Activated naive CD8-positive, alpha-beta T cell (primary cell): ENCODE data around the gene RNF17.
A peak's percentile ranks its signal among the peaks of the same experiment; 100 is the strongest.

Experiments used
- H3K27ac Mint-ChIP-seq: one replicate; pipeline ENCODE4 v1.8.0; 2021; ENCODE audit warnings: mixed read lengths
- H3K27me3 Mint-ChIP-seq: one replicate; pipeline ENCODE4 v1.8.0; 2021; ENCODE audit warnings: mixed read lengths
- H3K36me3 Mint-ChIP-seq: one replicate; pipeline ENCODE4 v1.8.0; 2021; ENCODE audit warnings: mixed read lengths
- H3K4me1 Mint-ChIP-seq: one replicate; pipeline ENCODE4 v1.8.0; 2021; ENCODE audit warnings: low read depth, mixed read lengths
- H3K4me3 Mint-ChIP-seq: one replicate; pipeline ENCODE4 v1.8.0; 2021; ENCODE audit warnings: mild to moderate bottlenecking, mixed read lengths
- H3K9me3 Mint-ChIP-seq: one replicate; pipeline ENCODE4 v1.8.0; 2021; ENCODE audit warnings: low read depth, mixed read lengths

Gene RNF17

GRCh38 chr13:24893863-24894262 is 129.9 kb downstream of the RNF17 start:
- Mint-ChIP-seq H3K27ac (no peak overlapping the region), H3K4me3 (no peak overlapping the region), H3K9me3 (no peaks in the 10 kb centered on the region), H3K4me1 (no peaks in the 10 kb centered on the region), H3K36me3 (peaks cover 18% of the 10 kb centered on the region), H3K27me3 (no peaks in the 10 kb centered on the region)

DNA sequence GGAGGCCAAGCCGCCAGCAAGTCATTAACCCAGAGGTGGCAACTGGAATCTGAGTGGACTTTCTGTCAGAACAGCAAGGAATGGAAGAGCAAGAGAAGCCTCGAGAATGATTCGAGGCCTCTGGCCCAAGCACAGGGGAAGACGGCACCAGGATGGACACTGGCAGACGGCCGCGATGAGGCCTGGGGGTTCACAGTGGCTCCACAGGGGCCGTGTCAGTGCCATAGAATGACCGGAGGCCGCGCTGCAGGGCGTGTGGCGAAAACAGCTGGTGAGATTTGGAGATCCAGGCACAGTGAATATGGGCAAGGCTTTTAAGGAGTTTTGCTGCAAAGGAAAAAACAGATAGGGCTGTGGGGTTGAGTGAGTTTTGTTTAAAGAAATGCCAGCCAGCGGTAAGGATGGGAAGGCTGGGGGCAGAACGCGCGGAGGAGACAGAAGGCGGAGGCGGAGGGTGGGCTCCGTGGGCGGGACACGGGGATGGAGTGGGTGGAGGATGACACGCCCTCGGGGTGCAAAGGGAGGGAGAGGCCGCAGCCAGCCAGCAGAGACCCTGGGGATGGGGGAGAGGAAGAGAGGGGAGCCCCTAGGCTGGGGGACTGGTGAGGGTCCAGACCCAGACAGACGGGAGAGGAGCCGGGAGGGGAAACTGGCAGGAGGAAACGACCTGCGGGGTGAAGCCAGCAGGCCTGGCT is 130.5 kb downstream of the RNF17 start:
- no peak overlapping the region for H3K27ac Mint-ChIP-seq
- H3K4me3 Mint-ChIP-seq: no peak overlapping the region
- H3K9me3 Mint-ChIP-seq: no peaks in the 10 kb centered on the region
- H3K4me1 Mint-ChIP-seq: no peaks in the 10 kb centered on the region
- H3K27me3 Mint-ChIP-seq: no peaks in the 10 kb centered on the region
- H3K36me3 Mint-ChIP-seq: peaks cover 18% of the 10 kb centered on the region

DNA sequence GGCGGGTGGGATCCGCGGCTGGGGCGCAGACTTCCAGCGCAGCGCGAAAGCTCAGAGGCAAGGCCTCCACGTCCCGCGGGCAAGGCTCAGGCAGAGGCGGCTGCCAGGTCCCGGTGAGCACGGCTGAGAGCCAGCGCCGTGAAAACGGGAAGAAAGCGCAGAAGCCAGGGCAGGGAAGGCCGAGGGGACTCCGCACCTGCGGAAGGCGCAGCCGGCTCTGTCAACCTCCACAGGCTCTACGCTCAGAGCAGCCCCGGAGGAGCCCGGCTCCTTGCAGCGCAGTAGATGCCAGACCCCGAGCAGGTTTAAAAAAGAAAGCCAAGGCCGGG is 131.0 kb downstream of the RNF17 start:
- no peak overlapping the region for H3K27ac Mint-ChIP-seq
- no peaks in the 10 kb centered on the region for H3K27me3 Mint-ChIP-seq
- H3K4me3 Mint-ChIP-seq: no peak overlapping the region
- no peaks in the 10 kb centered on the region for H3K9me3 Mint-ChIP-seq
- H3K36me3 Mint-ChIP-seq: peaks cover 17% of the 10 kb centered on the region
- no peaks in the 10 kb centered on the region for H3K4me1 Mint-ChIP-seq

GRCh38 chr13:24896061-24896460 is 132.1 kb downstream of the RNF17 start:
- Mint-ChIP-seq H3K27me3 (no peaks in the 10 kb centered on the region), H3K36me3 (peaks cover 19% of the 10 kb centered on the region), H3K4me3 (no peak overlapping the region), H3K4me1 (no peaks in the 10 kb centered on the region), H3K9me3 (no peaks in the 10 kb centered on the region), H3K27ac (no peak overlapping the region)

- no peak overlapping the region for H3K27ac Mint-ChIP-seq
- no peak overlapping the region for H3K4me3 Mint-ChIP-seq
- H3K4me1 Mint-ChIP-seq: no peaks in the 10 kb centered on the region
- no peaks in the 10 kb centered on the region for H3K27me3 Mint-ChIP-seq
- no peaks in the 10 kb centered on the region for H3K9me3 Mint-ChIP-seq
- H3K36me3 Mint-ChIP-seq: peaks cover 19% of the 10 kb centered on the region
Observed at GRCh38 chr13:24897293-24897692, 133.3 kb downstream of the RNF17 start.

GRCh38 chr13:24899601-24900000 is 135.6 kb downstream of the RNF17 start:
- H3K36me3 Mint-ChIP-seq: peaks cover 3% of the 10 kb centered on the region
- H3K9me3 Mint-ChIP-seq: no peaks in the 10 kb centered on the region
- H3K4me3 Mint-ChIP-seq: no peak overlapping the region
- H3K27ac Mint-ChIP-seq: no peak overlapping the region
- H3K27me3 Mint-ChIP-seq: no peaks in the 10 kb centered on the region
- H3K4me1 Mint-ChIP-seq: no peaks in the 10 kb centered on the region

GRCh38 chr13:24900507-24900906 is 136.5 kb downstream of the RNF17 start:
- Mint-ChIP-seq H3K4me1 (no peaks in the 10 kb centered on the region), H3K4me3 (no peak overlapping the region), H3K36me3 (peaks cover 10% of the 10 kb centered on the region), H3K27me3 (no peaks in the 10 kb centered on the region), H3K9me3 (no peaks in the 10 kb centered on the region), H3K27ac (no peak overlapping the region)

- no peak overlapping the region for H3K27ac Mint-ChIP-seq
- no peaks in the 10 kb centered on the region for H3K27me3 Mint-ChIP-seq
- no peaks in the 10 kb centered on the region for H3K9me3 Mint-ChIP-seq
- H3K36me3 Mint-ChIP-seq: peaks cover 15% of the 10 kb centered on the region
- no peak overlapping the region for H3K4me3 Mint-ChIP-seq
- H3K4me1 Mint-ChIP-seq: no peaks in the 10 kb centered on the region
Observed at GRCh38 chr13:24905242-24905641, 141.3 kb downstream of the RNF17 start.

- Mint-ChIP-seq H3K27ac (no peak overlapping the region), H3K4me1 (no peaks in the 10 kb centered on the region), H3K9me3 (no peaks in the 10 kb centered on the region), H3K36me3 (peaks cover 17% of the 10 kb centered on the region), H3K4me3 (no peak overlapping the region), H3K27me3 (no peaks in the 10 kb centered on the region)
Observed at GRCh38 chr13:24906268-24906667, 142.3 kb downstream of the RNF17 start.

DNA sequence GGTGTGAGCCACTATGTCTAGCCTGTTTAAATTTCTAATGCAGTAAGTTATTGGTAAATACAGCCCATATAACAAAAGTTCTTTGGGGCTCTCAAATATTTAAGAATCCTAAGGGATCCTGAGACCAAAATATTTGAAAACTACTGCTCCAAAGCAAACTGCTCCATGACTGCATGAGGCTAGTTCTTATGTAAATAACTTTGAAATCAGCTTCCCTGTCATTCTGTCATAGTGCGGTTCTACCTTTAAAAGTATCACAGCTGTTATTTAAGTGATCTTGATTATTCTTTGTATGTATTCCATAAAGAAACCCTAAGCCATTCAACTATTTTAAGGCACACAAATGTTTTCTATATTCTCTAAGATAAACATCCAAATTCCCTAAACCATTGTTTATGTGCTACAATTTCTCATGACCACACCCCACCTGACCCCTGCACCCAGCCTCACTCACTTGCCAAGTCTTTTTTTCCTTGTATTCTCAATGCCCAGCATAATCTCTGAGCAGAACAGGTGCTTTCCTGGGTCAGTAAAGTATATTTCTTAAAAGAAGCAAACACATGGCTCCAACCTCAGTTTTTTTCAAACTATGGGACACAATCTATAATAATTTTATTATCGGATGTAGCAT is 146.6 kb downstream of the RNF17 start:
- no peaks in the 10 kb centered on the region for H3K9me3 Mint-ChIP-seq

DNA sequence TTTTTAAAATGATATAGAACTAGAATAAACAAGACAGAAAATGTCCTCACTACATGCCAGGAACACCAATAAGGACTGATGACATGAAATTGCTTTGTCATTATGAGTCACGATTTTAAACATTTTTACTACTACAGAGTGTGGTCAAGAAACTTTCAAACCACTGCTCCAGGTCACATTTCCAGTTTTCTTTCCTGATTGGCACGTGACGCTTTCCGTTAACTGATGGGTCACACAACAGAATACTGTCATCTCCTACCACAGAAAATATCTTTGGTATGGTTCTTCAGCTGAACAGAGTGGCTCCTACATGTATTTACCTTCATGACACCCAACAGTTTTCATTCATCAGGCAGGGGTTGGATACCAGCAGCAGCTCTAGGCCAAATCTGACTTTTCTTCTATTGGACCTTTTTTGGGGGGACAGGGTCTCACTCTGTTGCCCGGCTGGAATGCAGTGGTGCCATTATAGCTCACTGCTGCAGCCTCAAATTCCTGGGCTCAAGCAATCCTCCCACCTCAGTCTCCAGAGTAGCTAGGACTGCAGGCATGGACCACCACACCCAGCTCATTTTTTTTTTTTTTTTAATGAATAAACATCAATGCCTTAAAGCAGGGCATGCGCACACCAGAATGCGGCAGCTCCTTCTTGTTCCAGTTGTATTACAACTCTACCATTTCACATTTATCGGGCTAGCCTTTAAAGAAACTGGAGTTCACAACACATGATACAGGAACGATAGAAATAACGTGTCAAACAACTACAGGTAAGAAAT is 147.4 kb downstream of the RNF17 start:
- no peak overlapping the region for H3K27ac Mint-ChIP-seq
- H3K36me3 Mint-ChIP-seq: peaks cover 11% of the 10 kb centered on the region
- H3K27me3 Mint-ChIP-seq: no peaks in the 10 kb centered on the region
- H3K4me1 Mint-ChIP-seq: no peaks in the 10 kb centered on the region
- no peak overlapping the region for H3K4me3 Mint-ChIP-seq
- H3K9me3 Mint-ChIP-seq: no peaks in the 10 kb centered on the region

More for the DNA sequence above, 146.6 kb downstream of the RNF17 start:
- peaks cover 11% of the 10 kb centered on the region for H3K36me3 Mint-ChIP-seq
- H3K4me3 Mint-ChIP-seq: no peak overlapping the region
- no peaks in the 10 kb centered on the region for H3K4me1 Mint-ChIP-seq
- H3K27me3 Mint-ChIP-seq: no peaks in the 10 kb centered on the region
- H3K27ac Mint-ChIP-seq: no peak overlapping the region

GRCh38 chr13:24916464-24916863 is 152.5 kb downstream of the RNF17 start:
- Mint-ChIP-seq H3K27ac (no peak overlapping the region), H3K36me3 (no peaks in the 10 kb centered on the region), H3K27me3 (no peaks in the 10 kb centered on the region), H3K4me1 (no peaks in the 10 kb centered on the region), H3K4me3 (no peak overlapping the region), H3K9me3 (no peaks in the 10 kb centered on the region)

DNA sequence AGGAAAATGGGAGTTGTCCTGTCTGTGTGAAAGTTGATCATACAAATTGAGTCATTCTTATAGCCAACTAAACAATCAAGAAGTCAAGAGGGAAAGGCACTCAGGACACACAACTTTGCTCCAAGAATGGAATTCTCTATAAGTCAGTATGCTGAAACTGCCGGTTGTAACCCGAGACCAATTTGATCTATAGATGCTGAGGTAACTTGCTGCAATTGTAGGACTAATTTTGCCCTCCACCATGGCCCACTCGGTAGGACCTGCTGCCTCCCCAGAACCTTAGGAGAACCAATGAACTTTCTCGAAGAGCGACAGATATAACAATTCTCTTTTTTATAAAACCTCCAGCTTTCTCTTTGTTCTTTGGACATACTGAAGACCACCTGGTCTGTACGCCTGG is 157.0 kb downstream of the RNF17 start:
- Mint-ChIP-seq H3K4me3 (peak overlapping the region; percentile 57), H3K27ac (no peak overlapping the region), H3K9me3 (no peaks in the 10 kb centered on the region)

GRCh38 chr13:24921881-24922280 is 157.9 kb downstream of the RNF17 start:
- Mint-ChIP-seq H3K9me3 (no peaks in the 10 kb centered on the region), H3K27me3 (no peaks in the 10 kb centered on the region), H3K27ac (peak overlapping the region; percentile 61), H3K36me3 (no peaks in the 10 kb centered on the region), H3K4me1 (peaks cover 13% of the 10 kb centered on the region), H3K4me3 (peak overlapping the region; percentile 97)

More for the DNA sequence above, 157.0 kb downstream of the RNF17 start:
- Mint-ChIP-seq H3K36me3 (no peaks in the 10 kb centered on the region), H3K4me1 (peaks cover 13% of the 10 kb centered on the region), H3K27me3 (no peaks in the 10 kb centered on the region)

GRCh38 chr13:24922387-24922744 is 158.4 kb downstream of the RNF17 start:
- H3K4me3 Mint-ChIP-seq: peak overlapping the region; percentile 97
- H3K27me3 Mint-ChIP-seq: no peaks in the 10 kb centered on the region
- H3K9me3 Mint-ChIP-seq: no peaks in the 10 kb centered on the region

More at GRCh38 chr13:24922387-24922744, 158.4 kb downstream of the RNF17 start:
- peaks cover 13% of the 10 kb centered on the region for H3K4me1 Mint-ChIP-seq
- H3K27ac Mint-ChIP-seq: peak overlapping the region; percentile 90
- H3K36me3 Mint-ChIP-seq: no peaks in the 10 kb centered on the region
